GM19238 (cell line): ENCODE measurements around the gene EPAS1.

Experiments used
- DNase-seq: peaks from one replicate; pipeline ENCODE4 v3.0.0; 2011; ENCODE audit warnings: low spot score; ENCODE audit not compliant: insufficient read length

EPAS1 gene

GRCh38 chr2:46273225-46273863 is 23.9 kb upstream of the EPAS1 start:
- DNase-seq = no peak

GRCh38 chr2:46273919-46274318 is 23.3 kb upstream of the EPAS1 start:
- no peak for DNase-seq

GRCh38 chr2:46274586-46274985 is 22.6 kb upstream of the EPAS1 start:
- no peak for DNase-seq

- DNase-seq = no peak
Measured at GRCh38 chr2:46275995-46276394, 21.2 kb upstream of the EPAS1 start.

- DNase-seq = no peak
Measured at GRCh38 chr2:46276642-46277041, 20.6 kb upstream of the EPAS1 start.

GRCh38 chr2:46277431-46278190 is 19.6 kb upstream of the EPAS1 start:
- DNase-seq = no peak

GRCh38 chr2:46278952-46279351 is 18.3 kb upstream of the EPAS1 start:
- DNase-seq = no peak

GRCh38 chr2:46281939-46282338 is 15.3 kb upstream of the EPAS1 start:
- DNase-seq = no peak

- DNase-seq = no peak
Measured at GRCh38 chr2:46283693-46284092, 13.5 kb upstream of the EPAS1 start.

GRCh38 chr2:46284260-46284659 is 12.9 kb upstream of the EPAS1 start:
- DNase-seq = no peak

- DNase-seq = no peak
Measured at GRCh38 chr2:46284796-46285195, 12.4 kb upstream of the EPAS1 start.

GRCh38 chr2:46286715-46287114 is 10.5 kb upstream of the EPAS1 start:
- no peak for DNase-seq

- DNase-seq = no peak
Measured at GRCh38 chr2:46290078-46290477, 7.1 kb upstream of the EPAS1 start.

- DNase-seq = no peak
Measured at GRCh38 chr2:46293466-46293865, 3.7 kb upstream of the EPAS1 start.

GRCh38 chr2:46294176-46294836 is 2.9 kb upstream of the EPAS1 start:
- DNase-seq = no peak

- no peak for DNase-seq
Measured at GRCh38 chr2:46296216-46296839, 879 bp upstream of the EPAS1 start.

- DNase-seq = peak; percentile 53
Measured at GRCh38 chr2:46297546-46298271, 502 bp downstream of the EPAS1 start.

GRCh38 chr2:46298272-46298521 is 990 bp downstream of the EPAS1 start:
- DNase-seq = no peak

- peak; percentile 33 for DNase-seq
Measured at GRCh38 chr2:46298522-46299353, 1.5 kb downstream of the EPAS1 start.

- no peak for DNase-seq
Measured at GRCh38 chr2:46299365-46300263, 2.4 kb downstream of the EPAS1 start.
